ENCODE data around the gene FZD1. TPM values are rescaled to one million over a fixed set of nuclear protein-coding genes. Genes with fewer than 3 reads are reported as not detected.

The FZD1 gene
- total and polyA plus RNA-seq, 2 of the 8 experiments (the other 6 are each of a cell fraction or from before 2014, with no cell fraction given): 0.62 to 0.91 TPM

DNA sequence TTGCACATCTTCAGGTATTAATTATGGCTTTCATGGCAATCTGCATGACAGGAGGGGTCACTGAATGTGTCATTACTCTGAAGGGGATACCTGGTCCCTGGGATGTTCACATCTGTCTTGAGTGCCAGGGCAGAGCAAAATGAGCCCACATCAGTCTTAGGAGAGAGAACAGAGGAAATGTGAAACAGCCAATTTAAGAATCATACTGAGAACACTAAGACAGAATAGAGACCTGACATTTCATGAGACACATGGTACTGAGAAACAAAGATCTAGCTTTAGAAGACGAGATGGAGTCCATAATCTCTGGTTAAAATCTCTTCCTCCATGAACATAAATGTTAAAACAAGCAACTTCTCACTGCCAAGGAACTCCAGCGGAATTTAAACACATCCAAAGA is 34.1 kb upstream of the FZD1 start (continued):
- TF ChIP-seq, protein P1, sequence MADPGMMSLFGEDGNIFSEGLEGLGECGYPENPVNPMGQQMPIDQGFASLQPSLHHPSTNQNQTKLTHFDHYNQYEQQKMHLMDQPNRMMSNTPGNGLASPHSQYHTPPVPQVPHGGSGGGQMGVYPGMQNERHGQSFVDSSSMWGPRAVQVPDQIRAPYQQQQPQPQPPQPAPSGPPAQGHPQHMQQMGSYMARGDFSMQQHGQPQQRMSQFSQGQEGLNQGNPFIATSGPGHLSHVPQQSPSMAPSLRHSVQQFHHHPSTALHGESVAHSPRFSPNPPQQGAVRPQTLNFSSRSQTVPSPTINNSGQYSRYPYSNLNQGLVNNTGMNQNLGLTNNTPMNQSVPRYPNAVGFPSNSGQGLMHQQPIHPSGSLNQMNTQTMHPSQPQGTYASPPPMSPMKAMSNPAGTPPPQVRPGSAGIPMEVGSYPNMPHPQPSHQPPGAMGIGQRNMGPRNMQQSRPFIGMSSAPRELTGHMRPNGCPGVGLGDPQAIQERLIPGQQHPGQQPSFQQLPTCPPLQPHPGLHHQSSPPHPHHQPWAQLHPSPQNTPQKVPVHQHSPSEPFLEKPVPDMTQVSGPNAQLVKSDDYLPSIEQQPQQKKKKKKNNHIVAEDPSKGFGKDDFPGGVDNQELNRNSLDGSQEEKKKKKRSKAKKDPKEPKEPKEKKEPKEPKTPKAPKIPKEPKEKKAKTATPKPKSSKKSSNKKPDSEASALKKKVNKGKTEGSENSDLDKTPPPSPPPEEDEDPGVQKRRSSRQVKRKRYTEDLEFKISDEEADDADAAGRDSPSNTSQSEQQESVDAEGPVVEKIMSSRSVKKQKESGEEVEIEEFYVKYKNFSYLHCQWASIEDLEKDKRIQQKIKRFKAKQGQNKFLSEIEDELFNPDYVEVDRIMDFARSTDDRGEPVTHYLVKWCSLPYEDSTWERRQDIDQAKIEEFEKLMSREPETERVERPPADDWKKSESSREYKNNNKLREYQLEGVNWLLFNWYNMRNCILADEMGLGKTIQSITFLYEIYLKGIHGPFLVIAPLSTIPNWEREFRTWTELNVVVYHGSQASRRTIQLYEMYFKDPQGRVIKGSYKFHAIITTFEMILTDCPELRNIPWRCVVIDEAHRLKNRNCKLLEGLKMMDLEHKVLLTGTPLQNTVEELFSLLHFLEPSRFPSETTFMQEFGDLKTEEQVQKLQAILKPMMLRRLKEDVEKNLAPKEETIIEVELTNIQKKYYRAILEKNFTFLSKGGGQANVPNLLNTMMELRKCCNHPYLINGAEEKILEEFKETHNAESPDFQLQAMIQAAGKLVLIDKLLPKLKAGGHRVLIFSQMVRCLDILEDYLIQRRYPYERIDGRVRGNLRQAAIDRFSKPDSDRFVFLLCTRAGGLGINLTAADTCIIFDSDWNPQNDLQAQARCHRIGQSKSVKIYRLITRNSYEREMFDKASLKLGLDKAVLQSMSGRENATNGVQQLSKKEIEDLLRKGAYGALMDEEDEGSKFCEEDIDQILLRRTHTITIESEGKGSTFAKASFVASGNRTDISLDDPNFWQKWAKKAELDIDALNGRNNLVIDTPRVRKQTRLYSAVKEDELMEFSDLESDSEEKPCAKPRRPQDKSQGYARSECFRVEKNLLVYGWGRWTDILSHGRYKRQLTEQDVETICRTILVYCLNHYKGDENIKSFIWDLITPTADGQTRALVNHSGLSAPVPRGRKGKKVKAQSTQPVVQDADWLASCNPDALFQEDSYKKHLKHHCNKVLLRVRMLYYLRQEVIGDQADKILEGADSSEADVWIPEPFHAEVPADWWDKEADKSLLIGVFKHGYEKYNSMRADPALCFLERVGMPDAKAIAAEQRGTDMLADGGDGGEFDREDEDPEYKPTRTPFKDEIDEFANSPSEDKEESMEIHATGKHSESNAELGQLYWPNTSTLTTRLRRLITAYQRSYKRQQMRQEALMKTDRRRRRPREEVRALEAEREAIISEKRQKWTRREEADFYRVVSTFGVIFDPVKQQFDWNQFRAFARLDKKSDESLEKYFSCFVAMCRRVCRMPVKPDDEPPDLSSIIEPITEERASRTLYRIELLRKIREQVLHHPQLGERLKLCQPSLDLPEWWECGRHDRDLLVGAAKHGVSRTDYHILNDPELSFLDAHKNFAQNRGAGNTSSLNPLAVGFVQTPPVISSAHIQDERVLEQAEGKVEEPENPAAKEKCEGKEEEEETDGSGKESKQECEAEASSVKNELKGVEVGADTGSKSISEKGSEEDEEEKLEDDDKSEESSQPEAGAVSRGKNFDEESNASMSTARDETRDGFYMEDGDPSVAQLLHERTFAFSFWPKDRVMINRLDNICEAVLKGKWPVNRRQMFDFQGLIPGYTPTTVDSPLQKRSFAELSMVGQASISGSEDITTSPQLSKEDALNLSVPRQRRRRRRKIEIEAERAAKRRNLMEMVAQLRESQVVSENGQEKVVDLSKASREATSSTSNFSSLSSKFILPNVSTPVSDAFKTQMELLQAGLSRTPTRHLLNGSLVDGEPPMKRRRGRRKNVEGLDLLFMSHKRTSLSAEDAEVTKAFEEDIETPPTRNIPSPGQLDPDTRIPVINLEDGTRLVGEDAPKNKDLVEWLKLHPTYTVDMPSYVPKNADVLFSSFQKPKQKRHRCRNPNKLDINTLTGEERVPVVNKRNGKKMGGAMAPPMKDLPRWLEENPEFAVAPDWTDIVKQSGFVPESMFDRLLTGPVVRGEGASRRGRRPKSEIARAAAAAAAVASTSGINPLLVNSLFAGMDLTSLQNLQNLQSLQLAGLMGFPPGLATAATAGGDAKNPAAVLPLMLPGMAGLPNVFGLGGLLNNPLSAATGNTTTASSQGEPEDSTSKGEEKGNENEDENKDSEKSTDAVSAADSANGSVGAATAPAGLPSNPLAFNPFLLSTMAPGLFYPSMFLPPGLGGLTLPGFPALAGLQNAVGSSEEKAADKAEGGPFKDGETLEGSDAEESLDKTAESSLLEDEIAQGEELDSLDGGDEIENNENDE (IDR thresholded peaks at IDR 0.05; ENCODE audit: insufficient replicate concordance, low read length): no peak
